Occipital lobe (tissue), 3 donors: Measurements from ENCODE around the gene HLA-A. TPM values are rescaled to one million over a fixed set of nuclear protein-coding genes. Genes with fewer than 3 reads are reported as not detected.

Experiments
- DNase-seq: peaks from one replicate; lab custom pipeline; 2025; lab: John Stamatoyannopoulos, UW
- small RNA-seq: library from RNA; depleted of rRNA; stranded (forward); fragments of <200 nt; gene quantifications from one replicate; pipeline ENCODE3, GENCODE V24; 2014
- total RNA-seq: library from RNA; depleted of rRNA; stranded (reverse); fragments of >200 nt; gene quantifications from one replicate; pipeline ENCODE4 v1.2.3, GENCODE V29; 2014

HLA-A gene
- total RNA-seq, 1 donor from 2014 or later = 46.6 TPM

GRCh38 chr6:29986179-29986781, 43.9 kb downstream of the HLA-A start:
- DNase-seq = no peak

- no peak for DNase-seq
These were observed 46.9 kb downstream of the HLA-A start for GRCh38 chr6:29989211-29989610.

- no peak for DNase-seq
These were observed 48.6 kb downstream of the HLA-A start for GRCh38 chr6:29990931-29991330.

GRCh38 chr6:29992807-29993206, 50.5 kb downstream of the HLA-A start:
- no peak for DNase-seq

- DNase-seq = no peak
These were observed 52.5 kb downstream of the HLA-A start for GRCh38 chr6:29994826-29995225.

- DNase-seq = no peak
These were observed 53.0 kb downstream of the HLA-A start for GRCh38 chr6:29995340-29995777.

Small RNAs within 50 kb of the gene (small RNA-seq; reads per million reads assigned to genes)
- not detected for gene HLA-U

Other genes starting within 250 kb of the HLA-A start
- 1.4 TPM for gene HLA-F, start 219.1 kb upstream of the HLA-A start, total RNA-seq
- gene HLA-G, start 114.7 kb upstream of the HLA-A start, total RNA-seq = not detected
- 13.9 TPM for gene POLR1H, start 118.7 kb downstream of the HLA-A start, total RNA-seq
- 15.8 TPM for gene PPP1R11, start 124.7 kb downstream of the HLA-A start, total RNA-seq
- gene RNF39, start 133.2 kb downstream of the HLA-A start, total RNA-seq = not detected
- not detected for gene TRIM31, start 170.6 kb downstream of the HLA-A start, total RNA-seq
- not detected for gene TRIM40, start 193.6 kb downstream of the HLA-A start, total RNA-seq
- gene TRIM10, start 218.7 kb downstream of the HLA-A start, total RNA-seq = 0.31 TPM
- not detected for gene TRIM15, start 221.0 kb downstream of the HLA-A start, total RNA-seq